Osteocyte (in vitro differentiated cells): ENCODE results near the gene EXOC4. TPM values are rescaled to one million over a fixed set of nuclear protein-coding genes. Genes with fewer than 3 reads are reported as not detected.

ENCODE experiments used
- DNase-seq: peaks from one replicate; pipeline ENCODE4 v3.0.0; 2021; ENCODE audit warnings: mixed read lengths; ENCODE audit not compliant: unreplicated experiment; ENCODE audit errors: extremely low spot score
- H3K27ac Mint-ChIP-seq: one replicate; pipeline ENCODE4 v1.8.0; 2021; ENCODE audit warnings: mild to moderate bottlenecking, mixed read lengths; ENCODE audit not compliant: unreplicated experiment
- H3K27me3 Mint-ChIP-seq: one replicate; pipeline ENCODE4 v1.8.0; 2021; ENCODE audit warnings: mixed read lengths; ENCODE audit not compliant: unreplicated experiment
- H3K36me3 Mint-ChIP-seq: one replicate; pipeline ENCODE4 v1.8.0; 2021; ENCODE audit warnings: mixed read lengths; ENCODE audit not compliant: unreplicated experiment
- H3K4me1 Mint-ChIP-seq: one replicate; pipeline ENCODE4 v1.8.0; 2021; ENCODE audit warnings: mixed read lengths; ENCODE audit not compliant: unreplicated experiment
- H3K4me3 Mint-ChIP-seq: one replicate; pipeline ENCODE4 v1.8.0; 2021; ENCODE audit warnings: mild to moderate bottlenecking, moderate library complexity, mixed read lengths; ENCODE audit not compliant: unreplicated experiment
- H3K9me3 Mint-ChIP-seq: one replicate; pipeline ENCODE4 v1.8.0; 2021; ENCODE audit warnings: mixed read lengths; ENCODE audit not compliant: unreplicated experiment
- CTCF ChIP-seq: fragments of 200-600 bp; sonication (generic); IDR thresholded peaks from 2 replicates; pipeline ENCODE4 v1.5.0; 2021; ENCODE audit warnings: antibody characterized with exemption, mild to moderate bottlenecking, moderate library complexity
- total RNA-seq: library from RNA; stranded (reverse); gene quantifications from 2 replicates; pipeline ENCODE4 v1.2.1, GENCODE V29; 2021

The EXOC4 gene
- total RNA-seq, 1 donor from 2014 or later, result 99.9 TPM

- no peak overlapping the region for H3K4me3 Mint-ChIP-seq
- TF ChIP-seq CTCF, result no peak
- peaks cover 9% of the 10 kb centered on the region for H3K4me1 Mint-ChIP-seq
- H3K27me3 Mint-ChIP-seq, result no peaks in the 10 kb centered on the region
- no peak overlapping the region for H3K27ac Mint-ChIP-seq
- no peak for DNase-seq
- H3K9me3 Mint-ChIP-seq, result no peaks in the 10 kb centered on the region
- no peaks in the 10 kb centered on the region for H3K36me3 Mint-ChIP-seq
Measured at GRCh38 chr7:133751079-133751478, 498.2 kb downstream of the EXOC4 start.

- no peak overlapping the region for H3K4me3 Mint-ChIP-seq
- no peak for TF ChIP-seq CTCF
- no peak for DNase-seq
- H3K27ac Mint-ChIP-seq, result no peak overlapping the region
- H3K4me1 Mint-ChIP-seq, result peaks cover 3% of the 10 kb centered on the region
- no peaks in the 10 kb centered on the region for H3K27me3 Mint-ChIP-seq
- no peaks in the 10 kb centered on the region for H3K9me3 Mint-ChIP-seq
- no peaks in the 10 kb centered on the region for H3K36me3 Mint-ChIP-seq
Measured at GRCh38 chr7:133753513-133753912, 500.6 kb downstream of the EXOC4 start.

GRCh38 chr7:133754708-133755107, 501.8 kb downstream of the EXOC4 start:
- H3K9me3 Mint-ChIP-seq, result no peaks in the 10 kb centered on the region
- no peaks in the 10 kb centered on the region for H3K36me3 Mint-ChIP-seq
- H3K27ac Mint-ChIP-seq, result no peak overlapping the region
- H3K4me1 Mint-ChIP-seq, result peaks cover 3% of the 10 kb centered on the region
- no peaks in the 10 kb centered on the region for H3K27me3 Mint-ChIP-seq
- no peak overlapping the region for H3K4me3 Mint-ChIP-seq
- TF ChIP-seq CTCF, result no peak
- DNase-seq, result no peak

- no peak for TF ChIP-seq CTCF
- no peak overlapping the region for H3K4me3 Mint-ChIP-seq
- no peaks in the 10 kb centered on the region for H3K36me3 Mint-ChIP-seq
- H3K27ac Mint-ChIP-seq, result no peak overlapping the region
- H3K4me1 Mint-ChIP-seq, result peaks cover 3% of the 10 kb centered on the region
- H3K27me3 Mint-ChIP-seq, result no peaks in the 10 kb centered on the region
- H3K9me3 Mint-ChIP-seq, result no peaks in the 10 kb centered on the region
- DNase-seq, result no peak
Measured at GRCh38 chr7:133755901-133756300, 503.0 kb downstream of the EXOC4 start.

GRCh38 chr7:133761443-133761842, 508.6 kb downstream of the EXOC4 start:
- H3K27ac Mint-ChIP-seq, result no peak overlapping the region
- H3K4me3 Mint-ChIP-seq, result no peak overlapping the region
- H3K27me3 Mint-ChIP-seq, result no peaks in the 10 kb centered on the region
- no peaks in the 10 kb centered on the region for H3K4me1 Mint-ChIP-seq
- H3K36me3 Mint-ChIP-seq, result no peaks in the 10 kb centered on the region
- H3K9me3 Mint-ChIP-seq, result no peaks in the 10 kb centered on the region
- no peak for DNase-seq
- TF ChIP-seq CTCF, result no peak
